ENCODE data around the gene MED13. TPM values are rescaled to one million over a fixed set of nuclear protein-coding genes. Genes with fewer than 3 reads are reported as not detected.

MED13 gene
- total RNA-seq, 1 donor from 2014 or later, result 51.4 TPM

DNA sequence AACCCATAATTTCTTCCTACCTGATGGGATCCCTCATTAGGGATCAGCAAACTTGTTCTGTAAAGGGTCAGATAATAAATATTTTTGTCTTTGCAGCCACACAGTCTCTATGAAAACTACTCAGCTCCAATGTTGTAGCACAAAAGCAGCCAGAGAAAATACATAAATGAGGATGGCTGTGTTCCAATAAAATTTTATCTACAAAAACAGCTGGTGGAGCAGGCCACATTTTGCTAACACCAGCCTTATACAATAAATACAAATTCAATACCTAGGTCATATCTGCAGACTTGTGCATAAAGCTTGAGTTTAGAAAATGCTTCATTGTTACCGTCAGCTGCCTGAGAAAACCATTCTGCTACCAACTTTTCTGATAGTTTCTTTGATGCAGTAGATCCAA is 98.9 kb downstream of the MED13 start:
- Mint-ChIP-seq H3K4me1 (ENCODE audit: unreplicated experiment) (no peaks in the 10 kb centered on the region), H3K36me3 (ENCODE audit: low read depth, unreplicated experiment) (peaks cover 5% of the 10 kb centered on the region)
- TF ChIP-seq, protein P1, sequence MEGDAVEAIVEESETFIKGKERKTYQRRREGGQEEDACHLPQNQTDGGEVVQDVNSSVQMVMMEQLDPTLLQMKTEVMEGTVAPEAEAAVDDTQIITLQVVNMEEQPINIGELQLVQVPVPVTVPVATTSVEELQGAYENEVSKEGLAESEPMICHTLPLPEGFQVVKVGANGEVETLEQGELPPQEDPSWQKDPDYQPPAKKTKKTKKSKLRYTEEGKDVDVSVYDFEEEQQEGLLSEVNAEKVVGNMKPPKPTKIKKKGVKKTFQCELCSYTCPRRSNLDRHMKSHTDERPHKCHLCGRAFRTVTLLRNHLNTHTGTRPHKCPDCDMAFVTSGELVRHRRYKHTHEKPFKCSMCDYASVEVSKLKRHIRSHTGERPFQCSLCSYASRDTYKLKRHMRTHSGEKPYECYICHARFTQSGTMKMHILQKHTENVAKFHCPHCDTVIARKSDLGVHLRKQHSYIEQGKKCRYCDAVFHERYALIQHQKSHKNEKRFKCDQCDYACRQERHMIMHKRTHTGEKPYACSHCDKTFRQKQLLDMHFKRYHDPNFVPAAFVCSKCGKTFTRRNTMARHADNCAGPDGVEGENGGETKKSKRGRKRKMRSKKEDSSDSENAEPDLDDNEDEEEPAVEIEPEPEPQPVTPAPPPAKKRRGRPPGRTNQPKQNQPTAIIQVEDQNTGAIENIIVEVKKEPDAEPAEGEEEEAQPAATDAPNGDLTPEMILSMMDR (IDR thresholded peaks at IDR 0.05; ENCODE audit: unreplicated experiment), result no peak

DNA sequence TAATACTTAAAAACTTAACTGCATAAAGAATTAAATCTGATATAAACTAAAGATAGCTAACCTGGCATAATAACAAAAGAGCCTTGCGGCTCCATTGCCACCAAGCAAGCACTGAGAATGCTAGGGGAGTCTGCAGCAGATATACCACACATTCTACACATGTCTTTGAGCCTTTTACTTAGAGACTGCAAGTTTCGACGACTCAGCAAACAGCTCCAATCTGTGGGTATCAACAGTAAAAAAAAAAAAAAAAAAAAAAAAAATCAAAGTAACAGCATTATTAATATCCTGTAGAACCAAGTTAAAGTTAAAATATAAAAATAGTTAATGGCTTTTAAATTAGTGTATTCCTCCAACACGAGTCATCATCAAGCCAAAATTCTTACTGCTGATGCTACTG is 109.5 kb downstream of the MED13 start:
- H3K27me3 Mint-ChIP-seq (ENCODE audit: unreplicated experiment), result no peaks in the 10 kb centered on the region
- TF ChIP-seq, protein P1 (IDR thresholded peaks at IDR 0.05; ENCODE audit: unreplicated experiment), result no peak
- H3K36me3 Mint-ChIP-seq (ENCODE audit: low read depth, unreplicated experiment), result peaks cover 22% of the 10 kb centered on the region
- no peaks in the 10 kb centered on the region for H3K9me3 Mint-ChIP-seq (ENCODE audit: unreplicated experiment)
- DNase-seq (ENCODE audit: low spot score), result no peak
- H3K4me1 Mint-ChIP-seq (ENCODE audit: unreplicated experiment), result no peaks in the 10 kb centered on the region
- H3K4me3 Mint-ChIP-seq (ENCODE audit: unreplicated experiment), result no peak overlapping the region
- H3K27ac Mint-ChIP-seq (ENCODE audit: unreplicated experiment), result no peak overlapping the region

More for the DNA sequence above, 98.9 kb downstream of the MED13 start:
- Mint-ChIP-seq H3K4me3 (ENCODE audit: unreplicated experiment) (no peak overlapping the region), H3K9me3 (ENCODE audit: unreplicated experiment) (no peaks in the 10 kb centered on the region), H3K27ac (ENCODE audit: unreplicated experiment) (no peak overlapping the region), H3K27me3 (ENCODE audit: unreplicated experiment) (no peaks in the 10 kb centered on the region)
- no peak for DNase-seq (ENCODE audit: low spot score)

- Mint-ChIP-seq H3K36me3 (ENCODE audit: low read depth, unreplicated experiment) (peaks cover 12% of the 10 kb centered on the region), H3K4me3 (ENCODE audit: unreplicated experiment) (no peak overlapping the region), H3K27ac (ENCODE audit: unreplicated experiment) (no peak overlapping the region), H3K27me3 (ENCODE audit: unreplicated experiment) (no peaks in the 10 kb centered on the region), H3K9me3 (ENCODE audit: unreplicated experiment) (no peaks in the 10 kb centered on the region), H3K4me1 (ENCODE audit: unreplicated experiment) (no peaks in the 10 kb centered on the region)
- no peak for DNase-seq (ENCODE audit: low spot score)
- TF ChIP-seq, protein P1 (IDR thresholded peaks at IDR 0.05; ENCODE audit: unreplicated experiment), result no peak
These were observed 117.6 kb downstream of the MED13 start for GRCh38 chr17:61947367-61948078.

- no peak overlapping the region for H3K27ac Mint-ChIP-seq (ENCODE audit: unreplicated experiment)
- TF ChIP-seq, protein P1 (IDR thresholded peaks at IDR 0.05; ENCODE audit: unreplicated experiment), result no peak
- DNase-seq (ENCODE audit: low spot score), result no peak
- no peaks in the 10 kb centered on the region for H3K27me3 Mint-ChIP-seq (ENCODE audit: unreplicated experiment)
- H3K9me3 Mint-ChIP-seq (ENCODE audit: unreplicated experiment), result no peaks in the 10 kb centered on the region
- peaks cover 9% of the 10 kb centered on the region for H3K36me3 Mint-ChIP-seq (ENCODE audit: low read depth, unreplicated experiment)
- H3K4me1 Mint-ChIP-seq (ENCODE audit: unreplicated experiment), result no peaks in the 10 kb centered on the region
- H3K4me3 Mint-ChIP-seq (ENCODE audit: unreplicated experiment), result no peak overlapping the region
These were observed 118.7 kb downstream of the MED13 start for GRCh38 chr17:61946359-61946758.

GRCh38 chr17:61943117-61943516 is 122.0 kb downstream of the MED13 start:
- no peaks in the 10 kb centered on the region for H3K4me1 Mint-ChIP-seq (ENCODE audit: unreplicated experiment)
- TF ChIP-seq, protein P1 (IDR thresholded peaks at IDR 0.05; ENCODE audit: unreplicated experiment), result no peak
- peaks cover 2% of the 10 kb centered on the region for H3K27me3 Mint-ChIP-seq (ENCODE audit: unreplicated experiment)
- no peak overlapping the region for H3K27ac Mint-ChIP-seq (ENCODE audit: unreplicated experiment)
- no peaks in the 10 kb centered on the region for H3K9me3 Mint-ChIP-seq (ENCODE audit: unreplicated experiment)
- H3K36me3 Mint-ChIP-seq (ENCODE audit: low read depth, unreplicated experiment), result peaks cover 12% of the 10 kb centered on the region
- H3K4me3 Mint-ChIP-seq (ENCODE audit: unreplicated experiment), result no peak overlapping the region
- no peak for DNase-seq (ENCODE audit: low spot score)

Measured in endothelial cell (in vitro differentiated cells).